GM23248 (cell line): ENCODE data around the gene C4B. TPM values are rescaled to one million over a fixed set of nuclear protein-coding genes. Genes with fewer than 3 reads are reported as not detected.
"Not testable (repeated sequence)": the region's sequence is repeated elsewhere in the genome, so short reads cannot be mapped to it uniquely, and the experiment has no call there.

ENCODE experiments used
- DNase-seq: peaks from one replicate; pipeline ENCODE4 v3.0.0-alpha.2; 2015
- H2AFZ ChIP-seq: fragments of 200-600 bp; sonication (generic); 2 replicates; pipeline ENCODE4 v1.6.1; 2016; ENCODE audit warnings: antibody characterized with exemption
- H3F3A ChIP-seq: fragments of 200-600 bp; sonication (generic); 2 replicates; pipeline ENCODE4 v1.6.1; 2016; ENCODE audit warnings: mild to moderate bottlenecking, antibody characterized with exemption, mixed run types; ENCODE audit not compliant: insufficient read depth
- H3K27ac ChIP-seq: fragments of 200-600 bp; sonication (generic); 2 replicates; pipeline ENCODE4 v1.5.1; 2016; ENCODE audit warnings: mild to moderate bottlenecking
- H3K27me3 ChIP-seq: fragments of 200-600 bp; sonication (generic); replicated peaks from 2 replicates; pipeline ENCODE4 v1.6.1; 2016; ENCODE audit warnings: mild to moderate bottlenecking; ENCODE audit not compliant: insufficient read depth
- H3K36me3 ChIP-seq: fragments of 200-600 bp; sonication (generic); 2 replicates; pipeline ENCODE4 v1.6.1; 2016; ENCODE audit warnings: low read depth, mild to moderate bottlenecking
- H3K4me1 ChIP-seq: fragments of 200-600 bp; sonication (generic); 2 replicates; pipeline ENCODE4 v1.6.1; 2016; ENCODE audit warnings: mild to moderate bottlenecking; ENCODE audit not compliant: insufficient read depth
- H3K4me2 ChIP-seq: fragments of 200-600 bp; sonication (generic); one replicate; pipeline ENCODE4 v1.6.1; 2016; ENCODE audit warnings: mild to moderate bottlenecking; ENCODE audit not compliant: unreplicated experiment
- H3K4me3 ChIP-seq: fragments of 200-600 bp; sonication (generic); 2 replicates; pipeline ENCODE4 v1.5.1; 2016; ENCODE audit warnings: mild to moderate bottlenecking
- H3K79me2 ChIP-seq: fragments of 200-600 bp; sonication (generic); 2 replicates; pipeline ENCODE4 v1.6.1; 2016; ENCODE audit warnings: mild to moderate bottlenecking; ENCODE audit not compliant: insufficient read depth
- H3K9ac ChIP-seq: fragments of 200-600 bp; sonication (generic); 2 replicates; pipeline ENCODE4 v1.6.1; 2016; ENCODE audit warnings: mild to moderate bottlenecking
- H3K9me2 ChIP-seq: fragments of 200-600 bp; sonication (generic); 2 replicates; pipeline ENCODE4 v1.6.1; 2016; ENCODE audit warnings: mixed run types, mild to moderate bottlenecking, moderate library complexity; ENCODE audit not compliant: insufficient read depth
- H3K9me3 ChIP-seq: fragments of 200-600 bp; sonication (generic); one replicate; pipeline ENCODE4 v1.6.1; 2017; ENCODE audit warnings: low read depth
- H4K20me1 ChIP-seq: fragments of 200-600 bp; sonication (generic); 2 replicates; pipeline ENCODE4 v1.6.0; 2016; ENCODE audit not compliant: insufficient read depth
- EZH2 ChIP-seq: fragments of 200-600 bp; sonication (generic); IDR thresholded peaks from 2 replicates; pipeline ENCODE4 v1.6.1; 2018; ENCODE audit warnings: antibody characterized with exemption, mild to moderate bottlenecking; ENCODE audit not compliant: insufficient read depth, poor library complexity, severe bottlenecking
- EZH2phosphoT487 ChIP-seq: fragments of 200-600 bp; sonication (generic); IDR thresholded peaks from 2 replicates; pipeline ENCODE4 v1.6.1; 2018; ENCODE audit warnings: antibody characterized with exemption, moderate library complexity, mild to moderate bottlenecking, low read depth; ENCODE audit not compliant: insufficient read depth
- WGBS, 2 experiments: methylation state at CpG; one replicate each; pipeline ENCODE4 v1.1.6; 2015 to 2017; ENCODE audit warnings: low lambda C conversion rate in 2 of 2, low coverage in 1 of 2; ENCODE audit errors: missing lambda C conversion rate in 2 of 2; 5-methylcytosine and 5-hydroxymethylcytosine counted together
- in situ Hi-C: fragments of 300-500 bp; cut with MboI; formaldehyde crosslinking; loops from 2 replicates; pipeline ENCODE4 v1.15.0; 2020
- polyA plus RNA-seq: library from polyadenylated mRNA; unstranded; fragments of >200 nt; fragmentation: Nextera tagmentation; extraction: Ambion mirVana; gene quantifications from 2 replicates; pipeline ENCODE4 v1.2.1, GENCODE V29; 2016
- total RNA-seq: library from RNA; depleted of rRNA; stranded (reverse); fragments of >200 nt; shearing (Covaris generic); gene quantifications from 2 replicates; pipeline ENCODE4 v1.2.3, GENCODE V29; 2014

Gene C4B
- total and polyA plus RNA-seq, 2 experiments from 2014 or later = 2.6 to 4.5 TPM

DNA sequence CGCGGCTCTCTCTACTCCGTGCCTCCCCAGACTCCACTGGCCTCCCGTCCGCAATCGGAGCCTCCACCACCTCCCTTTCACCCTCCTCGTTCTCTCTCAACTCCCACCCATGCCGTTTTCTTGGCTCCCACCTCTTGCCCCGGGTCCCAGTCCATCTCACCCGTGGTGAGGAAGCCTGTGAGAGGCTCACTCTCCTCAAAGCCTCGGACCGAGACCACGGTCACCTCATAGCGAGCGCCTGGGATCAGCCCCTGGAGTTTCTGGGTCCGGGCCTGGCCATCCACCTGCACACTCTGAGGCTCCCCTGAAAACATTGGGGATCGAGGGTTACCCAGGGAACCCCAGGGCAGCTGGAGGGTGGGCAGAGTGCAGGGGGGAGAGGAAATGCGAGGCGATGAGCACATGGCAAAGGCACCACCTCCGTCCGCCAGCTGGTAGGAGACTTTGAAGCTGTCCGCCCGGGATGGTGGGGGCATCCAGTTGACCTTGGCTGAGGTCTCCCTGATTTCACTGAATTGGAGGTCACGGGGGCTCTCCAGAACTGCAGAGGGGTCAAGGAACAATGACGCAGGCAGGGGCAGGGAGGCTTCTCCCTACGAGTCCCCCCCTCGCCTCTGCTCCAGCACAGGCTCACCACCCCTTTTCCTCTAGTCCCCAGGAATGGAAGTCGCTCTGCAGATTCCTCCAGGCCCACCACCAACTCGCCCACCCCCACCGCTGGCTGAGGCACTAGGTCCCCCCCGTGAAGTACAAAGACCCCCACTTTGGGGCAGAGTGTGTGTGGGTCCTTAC lies 29.2 kb downstream of the C4B start:
- H3K27me3 ChIP-seq, H3K4me2 ChIP-seq, in situ Hi-C loops, H3K9ac ChIP-seq, DNase-seq, H3K27ac ChIP-seq, H3K9me3 ChIP-seq, H2AFZ ChIP-seq, H4K20me1 ChIP-seq, H3F3A ChIP-seq, H3K4me3 ChIP-seq, H3K9me2 ChIP-seq, H3K79me2 ChIP-seq, H3K36me3 ChIP-seq: not testable (repeated sequence)
- WGBS, 2 experiments = 90 to 96% methylated on average over 11 to 22 of the region's 31 CpGs
- peaks cover 19% of the 10 kb centered on the region for H3K4me1 ChIP-seq

GRCh38 chr6:32044916-32045315 lies 30.3 kb downstream of the C4B start:
- 82 to 86% methylated on average over 12 to 15 of the region's 18 CpGs for WGBS, 2 experiments
- H3K79me2 ChIP-seq, H3K4me3 ChIP-seq, H3K9ac ChIP-seq, H3K4me2 ChIP-seq, in situ Hi-C loops, H3F3A ChIP-seq, H3K36me3 ChIP-seq, DNase-seq, H3K27ac ChIP-seq, H4K20me1 ChIP-seq, H3K27me3 ChIP-seq, H2AFZ ChIP-seq, H3K9me2 ChIP-seq, H3K9me3 ChIP-seq: not testable (repeated sequence)
- H3K4me1 ChIP-seq = peaks cover 19% of the 10 kb centered on the region

DNA sequence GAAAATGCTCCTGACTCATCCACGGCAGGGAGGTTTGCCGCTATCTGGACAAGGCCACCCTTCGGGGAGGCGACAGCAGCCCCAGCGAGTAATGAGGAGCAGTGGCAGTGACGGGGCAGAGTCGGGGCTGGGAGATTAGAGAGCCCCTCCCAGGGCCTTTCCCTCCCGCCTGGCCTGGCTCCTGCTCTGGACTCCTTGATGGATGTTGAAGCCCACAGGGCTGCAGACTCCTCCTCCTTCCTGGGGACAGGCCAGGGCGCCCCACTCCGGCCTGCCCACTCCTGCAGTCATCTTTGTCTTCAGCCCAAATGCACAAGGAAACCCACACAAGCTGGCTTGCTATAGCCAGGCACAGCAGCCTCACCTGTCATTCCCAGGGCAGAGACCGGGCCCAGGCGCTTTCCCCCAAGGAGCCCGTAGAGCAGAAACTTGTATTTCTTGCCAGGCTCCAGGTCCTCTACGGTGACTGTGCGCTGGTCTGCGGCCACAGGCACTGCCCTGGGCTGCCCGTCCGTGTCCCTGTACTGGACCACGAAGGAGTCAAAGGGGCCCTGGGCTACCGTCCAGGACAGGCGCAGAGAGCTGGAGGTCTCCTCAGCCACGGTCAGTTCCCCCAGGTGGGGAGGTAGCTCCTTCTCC lies 31.3 kb downstream of the C4B start:
- Histone ChIP-seq H4K20me1 (no peaks in the 10 kb centered on the region), H3K4me1 (peaks cover 19% of the 10 kb centered on the region), H3K36me3 (no peaks in the 10 kb centered on the region), H2AFZ (no peak overlapping the region), H3K9me2 (no peaks in the 10 kb centered on the region), H3K27me3 (no peaks in the 10 kb centered on the region), H3K27ac (no peak overlapping the region), H3K4me2 (no peak overlapping the region), H3K9me3 (no peaks in the 10 kb centered on the region), H3K4me3 (no peak overlapping the region), H3K9ac (no peak overlapping the region), H3F3A (no peaks in the 10 kb centered on the region), H3K79me2 (no peaks in the 10 kb centered on the region)
- in situ Hi-C loops = no loop called here
- TF ChIP-seq EZH2phosphoT487 (no peak), EZH2 (no peak)
- DNase-seq = no peak
- 88 to 89% methylated on average over 21 to 22 of the region's 22 CpGs for WGBS, 2 experiments

DNA sequence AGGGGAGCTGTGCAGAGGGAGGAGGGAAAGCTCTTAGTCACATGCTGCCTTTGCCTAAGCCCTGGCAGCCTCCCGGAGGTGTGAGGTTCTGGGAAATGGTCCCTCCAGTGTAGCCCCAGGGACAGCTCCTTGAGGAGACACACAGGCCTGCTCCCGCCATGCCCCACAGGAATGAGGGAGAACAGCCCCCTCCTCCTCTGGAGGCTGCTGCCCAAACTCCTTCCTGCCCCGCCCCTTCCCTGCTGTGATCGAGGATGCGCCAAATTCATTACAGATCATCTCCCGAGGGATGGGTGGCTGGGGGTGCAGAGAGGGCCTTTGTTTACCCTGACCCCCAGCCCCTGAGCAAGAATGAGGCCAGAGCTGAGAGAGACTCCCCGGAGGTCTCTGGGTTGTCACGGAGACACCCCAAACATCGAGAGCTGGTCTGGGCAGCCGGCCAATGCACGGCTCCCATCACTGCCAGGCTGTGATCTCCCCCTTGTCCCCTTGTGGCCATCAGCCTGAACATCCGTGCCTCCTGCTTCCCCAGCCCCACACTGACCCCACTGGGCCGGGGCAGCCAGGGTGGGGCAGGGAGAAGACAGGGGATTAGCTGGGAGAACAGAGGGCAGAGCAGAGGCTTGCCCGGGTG lies 32.0 kb downstream of the C4B start:
- H3K27me3 ChIP-seq = no peaks in the 10 kb centered on the region
- peak overlapping the region; percentile 65 for H3K9ac ChIP-seq
- no peaks in the 10 kb centered on the region for H4K20me1 ChIP-seq
- H2AFZ ChIP-seq = 0 out of 2 replicates have a peak overlapping the region, but pooled peaks have one; percentile 35
- H3K4me3 ChIP-seq = no peak overlapping the region
- no peak overlapping the region for H3K27ac ChIP-seq
- no peaks in the 10 kb centered on the region for H3F3A ChIP-seq
- 28 to 44% methylated on average over 8 to 14 of the region's 14 CpGs for WGBS, 2 experiments
- H3K4me1 ChIP-seq = peaks cover 19% of the 10 kb centered on the region
- in situ Hi-C loops = no loop called here
- TF ChIP-seq EZH2 (no peak), EZH2phosphoT487 (no peak)
- DNase-seq = peak; percentile 47
- no peaks in the 10 kb centered on the region for H3K79me2 ChIP-seq
- H3K36me3 ChIP-seq = no peaks in the 10 kb centered on the region
- peak overlapping the region; percentile 37 for H3K4me2 ChIP-seq
- H3K9me2 ChIP-seq = no peaks in the 10 kb centered on the region
- no peaks in the 10 kb centered on the region for H3K9me3 ChIP-seq
